ENCODE data around the gene KIF21B. TPM values are rescaled to one million over a fixed set of nuclear protein-coding genes. Genes with fewer than 3 reads are reported as not detected.

KIF21B gene
- total and polyA plus RNA-seq, 2 experiments from 2014 or later, result 4.6 to 34.3 TPM

- Mint-ChIP-seq H3K27ac (peak overlapping the region; percentile 5; the same call in 1 of the 2 replicates), H3K4me1 (peaks cover 81% of the 10 kb centered on the region), H3K4me3 (peak overlapping the region; percentile 83), H3K36me3 (ENCODE audit: low read depth) (peaks cover 7% of the 10 kb centered on the region), H3K9me3 (no peaks in the 10 kb centered on the region), H3K27me3 (ENCODE audit: insufficient read depth, low read depth, poor library complexity) (peaks cover 33% of the 10 kb centered on the region)
- DNase-seq (ENCODE audit: low spot score) (peak; percentile 84), ATAC-seq (peak; percentile 57)
- Histone ChIP-seq H3K9me2 (ENCODE audit: insufficient read depth) (no peaks in the 10 kb centered on the region), H3K27me3 (ENCODE audit: insufficient read depth) (no peaks in the 10 kb centered on the region), H3F3A (replicated peaks; ENCODE audit: low read depth) (0 out of 2 replicates have a peak, but pooled peaks cover 3% of the 10 kb centered on the region), H3K36me3 (ENCODE audit: insufficient read depth) (no peaks in the 10 kb centered on the region), H3K79me2 (replicated peaks; ENCODE audit: insufficient read depth) (peaks cover 46% of the 10 kb centered on the region), H3K4me3 (peak overlapping the region; percentile 82), H3K27ac (ENCODE audit: low read depth) (no peak overlapping the region), H3K4me2 (peak overlapping the region; percentile 98), H4K20me1 (replicated peaks; ENCODE audit: insufficient read depth) (peaks cover 3% of the 10 kb centered on the region), H2AFZ (no peak overlapping the region), H3K4me1 (ENCODE audit: insufficient read depth) (peaks cover 61% of the 10 kb centered on the region)
- TF ChIP-seq, protein P1, sequence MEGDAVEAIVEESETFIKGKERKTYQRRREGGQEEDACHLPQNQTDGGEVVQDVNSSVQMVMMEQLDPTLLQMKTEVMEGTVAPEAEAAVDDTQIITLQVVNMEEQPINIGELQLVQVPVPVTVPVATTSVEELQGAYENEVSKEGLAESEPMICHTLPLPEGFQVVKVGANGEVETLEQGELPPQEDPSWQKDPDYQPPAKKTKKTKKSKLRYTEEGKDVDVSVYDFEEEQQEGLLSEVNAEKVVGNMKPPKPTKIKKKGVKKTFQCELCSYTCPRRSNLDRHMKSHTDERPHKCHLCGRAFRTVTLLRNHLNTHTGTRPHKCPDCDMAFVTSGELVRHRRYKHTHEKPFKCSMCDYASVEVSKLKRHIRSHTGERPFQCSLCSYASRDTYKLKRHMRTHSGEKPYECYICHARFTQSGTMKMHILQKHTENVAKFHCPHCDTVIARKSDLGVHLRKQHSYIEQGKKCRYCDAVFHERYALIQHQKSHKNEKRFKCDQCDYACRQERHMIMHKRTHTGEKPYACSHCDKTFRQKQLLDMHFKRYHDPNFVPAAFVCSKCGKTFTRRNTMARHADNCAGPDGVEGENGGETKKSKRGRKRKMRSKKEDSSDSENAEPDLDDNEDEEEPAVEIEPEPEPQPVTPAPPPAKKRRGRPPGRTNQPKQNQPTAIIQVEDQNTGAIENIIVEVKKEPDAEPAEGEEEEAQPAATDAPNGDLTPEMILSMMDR (conservative IDR thresholded peaks at IDR 0.05; ENCODE audit: low read depth in 2 of 2), result peak; percentile 35 to 55
- TF ChIP-seq STAT1 (IDR thresholded peaks at IDR 0.05; ENCODE audit: unreplicated experiment), result no peak
These were observed 2.5 kb downstream of the KIF21B start for GRCh38 chr1:201020721-201021629.

DNA sequence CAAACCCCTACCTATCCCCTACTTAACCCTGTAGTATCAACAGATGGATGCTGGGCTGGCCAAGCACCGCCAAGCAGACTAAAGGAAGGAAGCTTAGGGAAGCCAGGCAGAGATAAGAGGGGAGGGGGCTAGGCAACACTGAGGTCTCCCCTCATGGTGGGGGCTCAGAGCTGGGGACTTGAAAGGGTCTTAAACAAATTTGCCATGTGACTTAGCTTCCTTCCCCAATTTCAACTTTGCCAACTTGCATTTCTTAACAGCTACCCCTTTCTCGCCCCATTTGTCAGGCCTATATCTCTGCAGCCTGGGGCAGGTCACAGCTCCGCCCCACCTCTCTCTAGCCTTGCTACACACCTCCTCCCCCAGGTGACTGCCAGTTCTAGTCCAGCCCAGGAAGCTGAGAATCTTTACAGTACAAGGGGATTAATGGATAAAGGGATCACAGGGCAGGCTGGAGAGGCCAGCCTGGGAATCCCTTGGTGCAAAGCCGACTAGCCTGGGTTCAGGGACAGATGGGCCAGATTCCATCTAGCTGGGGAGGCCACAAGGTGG is 3.4 kb downstream of the KIF21B start:
- peaks cover 3% of the 10 kb centered on the region for H4K20me1 ChIP-seq (replicated peaks; ENCODE audit: insufficient read depth)
- H3K79me2 ChIP-seq (replicated peaks; ENCODE audit: insufficient read depth), result peaks cover 51% of the 10 kb centered on the region
- H3K27ac ChIP-seq (ENCODE audit: low read depth), result no peak overlapping the region
- H3K4me1 Mint-ChIP-seq, result peaks cover 76% of the 10 kb centered on the region
- ATAC-seq (peak; percentile 7; the same call in 2 of the 3 replicates), DNase-seq (ENCODE audit: low spot score) (peak; percentile 45)
- H3K4me1 ChIP-seq (ENCODE audit: insufficient read depth), result peaks cover 59% of the 10 kb centered on the region
- H3K9me2 ChIP-seq (ENCODE audit: insufficient read depth), result no peaks in the 10 kb centered on the region
- no peak overlapping the region for H3K4me3 Mint-ChIP-seq
- no peaks in the 10 kb centered on the region for H3K27me3 ChIP-seq (ENCODE audit: insufficient read depth)
- no peaks in the 10 kb centered on the region for H3K36me3 ChIP-seq (ENCODE audit: insufficient read depth)
- 0 out of 3 replicates have a peak, but pooled peaks cover 2% of the 10 kb centered on the region for H3K36me3 Mint-ChIP-seq (ENCODE audit: low read depth)
- peaks cover 29% of the 10 kb centered on the region for H3K27me3 Mint-ChIP-seq (ENCODE audit: insufficient read depth, low read depth, poor library complexity)
- H3K4me2 ChIP-seq, result peak overlapping the region; percentile 98; the same call in 1 of the 2 replicates
- H3K27ac Mint-ChIP-seq, result peak overlapping the region; percentile 79; the same call in 1 of the 2 replicates
- no peak overlapping the region for H2AFZ ChIP-seq
- 0 out of 2 replicates have a peak, but pooled peaks cover 3% of the 10 kb centered on the region for H3F3A ChIP-seq (replicated peaks; ENCODE audit: low read depth)
- H3K9me3 Mint-ChIP-seq, result no peaks in the 10 kb centered on the region
- 0 out of 2 replicates have a peak overlapping the region, but pooled peaks have one; percentile 82 for H3K4me3 ChIP-seq
- no peak for TF ChIP-seq CREB1 (CRISPR knock-in tag; IDR thresholded peaks at IDR 0.05; ENCODE audit: low read depth)
- TF ChIP-seq, protein P2, sequence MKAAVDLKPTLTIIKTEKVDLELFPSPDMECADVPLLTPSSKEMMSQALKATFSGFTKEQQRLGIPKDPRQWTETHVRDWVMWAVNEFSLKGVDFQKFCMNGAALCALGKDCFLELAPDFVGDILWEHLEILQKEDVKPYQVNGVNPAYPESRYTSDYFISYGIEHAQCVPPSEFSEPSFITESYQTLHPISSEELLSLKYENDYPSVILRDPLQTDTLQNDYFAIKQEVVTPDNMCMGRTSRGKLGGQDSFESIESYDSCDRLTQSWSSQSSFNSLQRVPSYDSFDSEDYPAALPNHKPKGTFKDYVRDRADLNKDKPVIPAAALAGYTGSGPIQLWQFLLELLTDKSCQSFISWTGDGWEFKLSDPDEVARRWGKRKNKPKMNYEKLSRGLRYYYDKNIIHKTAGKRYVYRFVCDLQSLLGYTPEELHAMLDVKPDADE (IDR thresholded peaks at IDR 0.05), result no peak
- TF ChIP-seq EZH2phosphoT487 (IDR thresholded peaks at IDR 0.05; ENCODE audit: unreplicated experiment), result no peak
- no peak for TF ChIP-seq ZNF114 (CRISPR knock-in tag; IDR thresholded peaks at IDR 0.05)
- no peak for TF ChIP-seq REST (IDR thresholded peaks at IDR 0.05; ENCODE audit: unreplicated experiment)
- TF ChIP-seq JUNB (IDR thresholded peaks at IDR 0.05; ENCODE audit: unreplicated experiment), result no peak
- TF ChIP-seq, protein P1 (conservative IDR thresholded peaks at IDR 0.05; ENCODE audit: low read depth in 2 of 2), result no peak

All from GM23338 (cell line).